ENCODE results near the gene MIF. TPM values are rescaled to one million over a fixed set of nuclear protein-coding genes. Genes with fewer than 3 reads are reported as not detected.
"Not testable (repeated sequence)": the region's sequence is repeated elsewhere in the genome, so short reads cannot be mapped to it uniquely, and the experiment has no call there.

Gene MIF
- total and polyA plus RNA-seq, 2 donors, result 363 to 400 TPM

GRCh38 chr22:23849009-23850006, 44.9 kb upstream of the MIF start:
- H3K4me1 ChIP-seq (ENCODE audit: control insufficient read depth in 2 of 2, insufficient read depth in 2 of 2, low read length in 2 of 2), result peaks cover 3 to 30% of the 10 kb centered on the region in 2 donors

GRCh38 chr22:23850136-23850611, 44.0 kb upstream of the MIF start:
- Histone ChIP-seq H3K27me3 (ENCODE audit: control insufficient read depth in 2 of 2, insufficient read depth in 1 of 2, low read length in 1 of 2) (peaks cover 6 to 26% of the 10 kb centered on the region in 2 donors), H3K36me3 (ENCODE audit: control insufficient read depth in 2 of 2, insufficient read depth in 2 of 2, low read length in 1 of 2) (no peaks in the 10 kb centered on the region), H3K4me1 (ENCODE audit: control insufficient read depth in 2 of 2, insufficient read depth in 2 of 2, low read length in 2 of 2) (peaks cover 0 to 21% of the 10 kb centered on the region in 2 donors), H3K9me3 (ENCODE audit: control insufficient read depth in 2 of 2, insufficient read depth in 1 of 2, low read length in 1 of 2) (peaks cover 0 to 11% of the 10 kb centered on the region in 2 donors), H3K4me3 (ENCODE audit: low read length in 2 of 2) (no peak overlapping the region), H3K27ac (ENCODE audit: low read depth in 1 of 2, low read length in 1 of 2) (no peak overlapping the region)
- 94% methylated on average over 16 of the region's 16 CpGs for WGBS
- DNase-seq (ENCODE audit: low read depth in 6 of 9, low spot score in 9 of 9), result no peak

More at GRCh38 chr22:23849009-23850006, 44.9 kb upstream of the MIF start:
- WGBS, result 36% methylated on average over 62 of the region's 62 CpGs
- peaks cover 0 to 11% of the 10 kb centered on the region in 2 donors for H3K9me3 ChIP-seq (ENCODE audit: control insufficient read depth in 2 of 2, insufficient read depth in 1 of 2, low read length in 1 of 2)
- DNase-seq (ENCODE audit: low read depth in 6 of 9, low spot score in 9 of 9), result peak in 8 of 9 donors; percentile 51 to 84 (median 66)
- no peaks in the 10 kb centered on the region for H3K36me3 ChIP-seq (ENCODE audit: control insufficient read depth in 2 of 2, insufficient read depth in 2 of 2, low read length in 1 of 2)
- no peak overlapping the region for H3K4me3 ChIP-seq (ENCODE audit: low read length in 2 of 2)
- H3K27me3 ChIP-seq (ENCODE audit: control insufficient read depth in 2 of 2, insufficient read depth in 1 of 2, low read length in 1 of 2), result peaks cover 6 to 26% of the 10 kb centered on the region in 2 donors
- H3K27ac ChIP-seq (ENCODE audit: low read depth in 1 of 2, low read length in 1 of 2), result no peak overlapping the region

GRCh38 chr22:23856721-23857605, 37.2 kb upstream of the MIF start:
- 2% methylated on average over 58 of the region's 58 CpGs for WGBS
- peak overlapping the region; percentile 32 to 74 for H3K27ac ChIP-seq (ENCODE audit: low read depth in 1 of 2, low read length in 1 of 2)
- H3K27me3 ChIP-seq (ENCODE audit: control insufficient read depth in 2 of 2, insufficient read depth in 1 of 2, low read length in 1 of 2), result peaks cover 12 to 22% of the 10 kb centered on the region in 2 donors
- no peaks in the 10 kb centered on the region for H3K36me3 ChIP-seq (ENCODE audit: control insufficient read depth in 2 of 2, insufficient read depth in 2 of 2, low read length in 1 of 2)
- peaks cover 9 to 27% of the 10 kb centered on the region in 2 donors for H3K4me1 ChIP-seq (ENCODE audit: control insufficient read depth in 2 of 2, insufficient read depth in 2 of 2, low read length in 2 of 2)
- H3K9me3 ChIP-seq (ENCODE audit: control insufficient read depth in 2 of 2, insufficient read depth in 1 of 2, low read length in 1 of 2), result peaks cover 0 to 4% of the 10 kb centered on the region in 2 donors
- peak overlapping the region; percentile 64 to 77 for H3K4me3 ChIP-seq (ENCODE audit: low read length in 2 of 2)
- DNase-seq (ENCODE audit: low read depth in 6 of 9, low spot score in 9 of 9), result peak in 1 of 9 donors; percentile 27

DNA sequence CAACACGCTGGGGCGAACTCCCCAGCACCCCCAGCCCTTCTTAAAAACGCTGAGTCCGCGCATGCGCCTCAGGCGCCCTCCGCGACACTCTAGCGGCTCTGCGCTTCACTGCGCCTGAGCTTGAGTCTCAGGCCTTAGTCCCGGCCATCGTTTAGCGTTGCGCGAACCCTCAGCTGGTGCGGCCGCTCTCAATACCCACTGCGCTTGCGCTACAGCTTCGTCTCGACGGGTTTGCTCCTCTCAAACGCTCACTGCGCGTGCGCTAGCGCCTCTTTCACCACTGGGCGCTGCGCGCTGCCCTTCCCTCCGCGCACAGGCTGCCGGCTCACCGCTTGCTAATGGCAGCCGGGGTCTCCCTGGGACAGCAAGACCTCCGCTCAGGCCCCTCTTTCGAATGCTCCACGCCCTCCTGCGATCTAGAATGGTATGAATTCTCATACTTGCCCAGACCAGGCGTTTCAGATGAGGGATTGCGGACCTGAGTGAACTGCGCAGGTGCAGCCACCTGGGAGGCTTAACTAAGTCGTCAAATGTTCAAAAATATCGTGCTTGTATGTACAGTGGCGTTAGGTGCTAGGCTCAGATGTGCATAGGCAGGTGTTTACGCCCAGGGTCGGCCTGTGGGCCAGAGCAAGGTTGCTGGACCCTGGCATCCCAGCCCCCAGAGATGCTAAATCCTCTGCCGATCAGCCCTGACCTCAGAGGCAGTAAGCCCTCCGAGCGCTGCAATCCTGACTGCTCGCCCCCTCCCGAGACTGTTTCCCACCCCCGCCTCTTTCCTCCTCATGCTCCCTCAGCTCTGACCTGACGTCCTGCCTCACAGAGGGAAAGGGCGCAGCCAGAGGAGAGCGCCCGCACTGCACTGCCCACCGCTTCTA, 36.3 kb upstream of the MIF start, which contains the start of gene SLC2A11:
TSS of gene SLC2A11 (plus strand) at position 270 of the 878 bp plus-strand sequence. CDS start at position 395, 125 bp downstream.
- H3K27ac ChIP-seq (ENCODE audit: low read depth in 1 of 2, low read length in 1 of 2), result peak within 1 kb of the TSS; percentile 69 to 74
- peaks cover 0 to 4% of the 10 kb centered on the region in 2 donors for H3K9me3 ChIP-seq (ENCODE audit: control insufficient read depth in 2 of 2, insufficient read depth in 1 of 2, low read length in 1 of 2)
- H3K4me3 ChIP-seq (ENCODE audit: low read length in 2 of 2), result peak within 1 kb of the TSS; percentile 64 to 77
- H3K27me3 ChIP-seq (ENCODE audit: control insufficient read depth in 2 of 2, insufficient read depth in 1 of 2, low read length in 1 of 2), result peaks cover 12 to 17% of the 10 kb centered on the region in 2 donors
- peaks cover 9 to 27% of the 10 kb centered on the region in 2 donors for H3K4me1 ChIP-seq (ENCODE audit: control insufficient read depth in 2 of 2, insufficient read depth in 2 of 2, low read length in 2 of 2)
- no peaks in the 10 kb centered on the region for H3K36me3 ChIP-seq (ENCODE audit: control insufficient read depth in 2 of 2, insufficient read depth in 2 of 2, low read length in 1 of 2)
- WGBS, result 2% methylated on average over 60 of the region's 60 CpGs
- peak; percentile 83 to 96 (median 91) for DNase-seq (ENCODE audit: low read depth in 6 of 9, low spot score in 9 of 9)

GRCh38 chr22:23858484-23858815, 35.7 kb upstream of the MIF start:
- H3K27ac ChIP-seq (ENCODE audit: low read depth in 1 of 2, low read length in 1 of 2), result no peak overlapping the region
- no peak for DNase-seq (ENCODE audit: low read depth in 6 of 9, low spot score in 9 of 9)
- H3K27me3 ChIP-seq (ENCODE audit: control insufficient read depth in 2 of 2, insufficient read depth in 1 of 2, low read length in 1 of 2), result peaks cover 10 to 14% of the 10 kb centered on the region in 2 donors
- H3K4me1 ChIP-seq (ENCODE audit: control insufficient read depth in 2 of 2, insufficient read depth in 2 of 2, low read length in 2 of 2), result peaks cover 9 to 27% of the 10 kb centered on the region in 2 donors
- H3K9me3 ChIP-seq (ENCODE audit: control insufficient read depth in 2 of 2, insufficient read depth in 1 of 2, low read length in 1 of 2), result peaks cover 0 to 4% of the 10 kb centered on the region in 2 donors
- 84% methylated on average over 7 of the region's 7 CpGs for WGBS
- no peaks in the 10 kb centered on the region for H3K36me3 ChIP-seq (ENCODE audit: control insufficient read depth in 2 of 2, insufficient read depth in 2 of 2, low read length in 1 of 2)
- H3K4me3 ChIP-seq (ENCODE audit: low read length in 2 of 2), result peak overlapping the region; percentile 64 to 77

GRCh38 chr22:23859201-23859600, 35.0 kb upstream of the MIF start:
- H3K9me3 ChIP-seq (ENCODE audit: control insufficient read depth in 2 of 2, insufficient read depth in 1 of 2, low read length in 1 of 2), result peaks cover 0 to 4% of the 10 kb centered on the region in 2 donors
- H3K36me3 ChIP-seq (ENCODE audit: control insufficient read depth in 2 of 2, insufficient read depth in 2 of 2, low read length in 1 of 2), result no peaks in the 10 kb centered on the region
- peaks cover 10 to 14% of the 10 kb centered on the region in 2 donors for H3K27me3 ChIP-seq (ENCODE audit: control insufficient read depth in 2 of 2, insufficient read depth in 1 of 2, low read length in 1 of 2)
- DNase-seq (ENCODE audit: low read depth in 6 of 9, low spot score in 9 of 9), result peak in 1 of 9 donors; percentile 60
- H3K27ac ChIP-seq (ENCODE audit: low read depth in 1 of 2, low read length in 1 of 2), result peak overlapping the region in 1 of 2 donors; percentile 78
- H3K4me3 ChIP-seq (ENCODE audit: low read length in 2 of 2), result no peak overlapping the region
- H3K4me1 ChIP-seq (ENCODE audit: control insufficient read depth in 2 of 2, insufficient read depth in 2 of 2, low read length in 2 of 2), result peaks cover 9 to 27% of the 10 kb centered on the region in 2 donors
- WGBS, result 98% methylated on average over 4 of the region's 4 CpGs

DNA sequence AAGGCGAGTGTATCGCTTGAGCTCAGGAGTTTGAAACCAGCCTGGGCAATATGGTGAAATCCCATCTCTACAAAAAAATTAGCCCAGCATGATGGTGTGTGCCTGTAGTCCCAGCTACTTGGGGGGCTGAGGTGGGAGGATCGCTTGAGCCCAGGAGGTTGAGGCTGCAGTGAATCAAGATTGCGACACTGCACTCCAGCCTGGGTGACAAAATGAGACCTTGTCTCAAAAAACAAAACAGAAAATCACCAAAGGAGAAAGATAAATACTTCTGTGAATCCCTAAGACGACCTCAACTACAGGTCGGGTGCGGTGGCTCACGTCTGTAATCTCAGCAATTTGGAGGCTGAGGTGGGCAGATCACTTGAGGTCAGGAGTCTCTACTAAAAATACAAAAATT, 34.0 kb upstream of the MIF start:
- H3K9me3 ChIP-seq (ENCODE audit: control insufficient read depth in 2 of 2, insufficient read depth in 1 of 2, low read length in 1 of 2); H3K4me3 ChIP-seq (ENCODE audit: low read length in 2 of 2); H3K36me3 ChIP-seq (ENCODE audit: control insufficient read depth in 2 of 2, insufficient read depth in 2 of 2, low read length in 1 of 2); DNase-seq (ENCODE audit: low read depth in 6 of 9, low spot score in 9 of 9); H3K27ac ChIP-seq (ENCODE audit: low read depth in 1 of 2, low read length in 1 of 2): not testable (repeated sequence)
- Histone ChIP-seq H3K27me3 (ENCODE audit: control insufficient read depth in 2 of 2, insufficient read depth in 1 of 2, low read length in 1 of 2) (peaks cover 10 to 14% of the 10 kb centered on the region in 2 donors), H3K4me1 (ENCODE audit: control insufficient read depth in 2 of 2, insufficient read depth in 2 of 2, low read length in 2 of 2) (peaks cover 9 to 27% of the 10 kb centered on the region in 2 donors)
- WGBS, result 97% methylated on average over 8 of the region's 8 CpGs

DNA sequence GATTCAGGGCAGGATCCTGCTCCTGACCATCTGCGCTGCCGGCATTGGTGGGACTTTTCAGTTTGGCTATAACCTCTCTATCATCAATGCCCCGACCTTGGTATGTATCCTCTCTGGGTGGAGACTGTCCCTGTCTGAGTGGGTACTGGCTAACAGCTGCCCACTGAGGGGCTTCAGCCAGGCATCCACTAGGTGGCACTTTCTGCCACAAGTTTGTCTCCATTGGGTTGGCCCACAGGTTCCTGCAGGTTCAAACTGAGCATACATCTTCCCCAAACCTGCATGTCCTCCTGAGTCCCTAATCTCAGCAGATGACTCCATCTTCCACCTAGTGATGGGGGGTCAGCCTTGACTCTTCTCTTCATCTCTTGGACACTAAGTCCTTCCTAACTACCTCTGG, 32.1 kb upstream of the MIF start:
- Histone ChIP-seq H3K27ac (ENCODE audit: low read depth in 1 of 2, low read length in 1 of 2) (no peak overlapping the region), H3K9me3 (ENCODE audit: control insufficient read depth in 2 of 2, insufficient read depth in 1 of 2, low read length in 1 of 2) (peaks cover 0 to 2% of the 10 kb centered on the region in 2 donors), H3K4me1 (ENCODE audit: control insufficient read depth in 2 of 2, insufficient read depth in 2 of 2, low read length in 2 of 2) (peaks cover 5 to 20% of the 10 kb centered on the region in 2 donors), H3K4me3 (ENCODE audit: low read length in 2 of 2) (no peak overlapping the region), H3K36me3 (ENCODE audit: control insufficient read depth in 2 of 2, insufficient read depth in 2 of 2, low read length in 1 of 2) (no peaks in the 10 kb centered on the region), H3K27me3 (ENCODE audit: control insufficient read depth in 2 of 2, insufficient read depth in 1 of 2, low read length in 1 of 2) (peaks cover 3 to 5% of the 10 kb centered on the region in 2 donors)
- WGBS, result 94% methylated on average over 3 of the region's 3 CpGs
- peak in 1 of 9 donors; percentile 54 for DNase-seq (ENCODE audit: low read depth in 6 of 9, low spot score in 9 of 9)

All from thymus (tissue), 11 donors.